CD4-positive, CD25-positive, alpha-beta regulatory T cell (primary cell): ENCODE data around the gene AVEN. TPM values are rescaled to one million over a fixed set of nuclear protein-coding genes. Genes with fewer than 3 reads are reported as not detected.

Source experiments
- ATAC-seq, 2 donors: fragments of 150-1000 bp; cut with Tn5 transposase; one replicate each; pipeline ENCODE4 v1.10.0; 2021; ENCODE audit warnings: low read depth in 2 of 2, moderate number of reproducible peaks in 2 of 2, moderate library complexity in 1 of 2
- DNase-seq, 3 donors: peaks; one replicate each; pipeline versions ENCODE4 v3.0.0 to v3.0.0-alpha.2; 2012 to 2022; ENCODE audit warnings: mixed read lengths in 1 of 3
- H3K27ac ChIP-seq: one replicate; pipeline ENCODE4 v1.7.0; 2013; ENCODE audit warnings: mild to moderate bottlenecking, low read length; ENCODE audit not compliant: insufficient read depth, poor library complexity, severe bottlenecking
- H3K27me3 ChIP-seq: one replicate; pipeline ENCODE4 v1.7.0; 2013; ENCODE audit warnings: low read length; ENCODE audit not compliant: control insufficient read depth, insufficient read depth
- H3K36me3 ChIP-seq: one replicate; pipeline ENCODE4 v1.7.0; 2013; ENCODE audit warnings: mild to moderate bottlenecking, low read length, moderate library complexity; ENCODE audit not compliant: control insufficient read depth, insufficient read depth
- H3K4me1 ChIP-seq: 2 replicates; pipeline ENCODE4 v1.7.0; 2013; ENCODE audit warnings: mild to moderate bottlenecking, low read length; ENCODE audit not compliant: insufficient read depth, control insufficient read depth, poor library complexity, severe bottlenecking
- H3K4me3 ChIP-seq: one replicate; pipeline ENCODE4 v1.7.0; 2013; ENCODE audit warnings: low read depth, mild to moderate bottlenecking, low read length, moderate library complexity
- H3K9me3 ChIP-seq, 2 experiments: 1 replicate in 1 of 2; 2 replicates in 1 of 2; pipeline ENCODE4 v1.7.0; 2013; ENCODE audit warnings: low read length in 2 of 2, mild to moderate bottlenecking in 1 of 2, moderate library complexity in 1 of 2; ENCODE audit not compliant: control insufficient read depth in 2 of 2
- H3K27ac Mint-ChIP-seq, 3 donors: one replicate each; pipeline ENCODE4 v1.8.0; 2020 to 2022; ENCODE audit warnings: mild to moderate bottlenecking in 3 of 3, mixed read lengths in 3 of 3, moderate library complexity in 2 of 3
- H3K27me3 Mint-ChIP-seq: one replicate; pipeline ENCODE4 v1.8.0; 2022; ENCODE audit warnings: mild to moderate bottlenecking, mixed read lengths
- H3K36me3 Mint-ChIP-seq: one replicate; pipeline ENCODE4 v1.8.0; 2020; ENCODE audit warnings: mixed read lengths
- H3K4me1 Mint-ChIP-seq, 4 donors: one replicate each; pipeline ENCODE4 v1.8.0; 2020 to 2022; ENCODE audit warnings: mixed read lengths in 4 of 4, mild to moderate bottlenecking in 1 of 4
- H3K4me3 Mint-ChIP-seq, 4 donors: one replicate each; pipeline ENCODE4 v1.8.0; 2020 to 2022; ENCODE audit warnings: mild to moderate bottlenecking in 4 of 4, mixed read lengths in 4 of 4, moderate library complexity in 3 of 4
- H3K9me3 Mint-ChIP-seq, 7 donors: one replicate each; pipeline ENCODE4 v1.8.0; 2020 to 2022; ENCODE audit warnings: mixed read lengths in 7 of 7, mild to moderate bottlenecking in 3 of 7, moderate library complexity in 2 of 7
- polyA plus RNA-seq, 4 donors: library from polyadenylated mRNA; unstranded; fragments of 300-500 nt; fragmentation: Illumina TruSeq; gene quantifications; one replicate each; pipeline ENCODE4 v1.2.3, GENCODE V29; 2021
- total RNA-seq: library from RNA; stranded (reverse); gene quantifications from one replicate; pipeline ENCODE4 v1.2.3, GENCODE V29; 2022

AVEN gene
- 9.5 TPM for total RNA-seq
- 10 to 100 TPM in 1 of 4 donors, 1 to 10 TPM in 3; 4.5 to 11.5 (median 7.8) TPM for polyA plus RNA-seq

- Histone ChIP-seq H3K9me3 (no peaks in the 10 kb centered on the region), H3K4me1 (peaks cover 16% of the 10 kb centered on the region), H3K27me3 (no peaks in the 10 kb centered on the region), H3K4me3 (peak within 1 kb of the TSS; percentile 94), H3K27ac (peak within 1 kb of the TSS; percentile 74), H3K36me3 (no peaks in the 10 kb centered on the region)
- Mint-ChIP-seq H3K4me1 (peaks cover 9 to 25% (median 13%) of the 10 kb centered on the region in 4 donors), H3K27ac (peak within 1 kb of the TSS; percentile 93 to 97 (median 95)), H3K9me3 (peaks cover 0 to 1% (median 0%) of the 10 kb centered on the region in 7 donors), H3K36me3 (no peaks in the 10 kb centered on the region), H3K27me3 (no peaks in the 10 kb centered on the region), H3K4me3 (peak within 1 kb of the TSS; percentile 86 to 98 (median 96))
- ATAC-seq = peak; percentile 71 to 73
- DNase-seq = peak; percentile 29 to 78 (median 61)
These were observed at the start of gene AVEN for GRCh38 chr15:34038871-34039789. TSS of gene AVEN (minus strand) at chr15:34039204. CDS start at chr15:34039046, 158 bp downstream.

DNA sequence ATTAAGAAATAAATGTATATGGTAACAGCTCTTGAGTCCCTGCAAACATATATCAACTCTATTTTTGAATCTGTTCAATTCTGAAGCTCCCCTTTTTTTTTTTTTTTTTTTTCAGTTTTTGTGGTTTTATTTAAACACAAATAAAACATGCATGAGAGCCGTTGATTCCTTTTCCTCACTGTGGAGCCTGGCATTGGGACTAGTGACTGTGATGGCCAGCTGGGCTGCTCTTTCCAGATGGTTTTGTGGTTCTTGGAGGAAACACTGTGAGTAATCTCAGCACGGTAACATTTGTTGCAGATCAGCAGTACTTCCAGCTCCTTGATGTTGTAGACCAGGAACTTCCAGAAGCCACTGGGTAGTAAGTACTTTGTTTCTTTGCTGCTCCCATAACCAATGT, 46.7 kb upstream of the AVEN start:
- Mint-ChIP-seq H3K27ac (no peak overlapping the region), H3K9me3 (no peaks in the 10 kb centered on the region), H3K4me3 (no peak overlapping the region), H3K36me3 (peaks cover 34% of the 10 kb centered on the region), H3K4me1 (peaks cover 0 to 7% (median 5%) of the 10 kb centered on the region in 4 donors), H3K27me3 (no peaks in the 10 kb centered on the region)
- H3K4me3 ChIP-seq = no peak overlapping the region
- no peaks in the 10 kb centered on the region for H3K9me3 ChIP-seq
- H3K36me3 ChIP-seq = peaks cover 61% of the 10 kb centered on the region
- H3K4me1 ChIP-seq = no peaks in the 10 kb centered on the region
- ATAC-seq = no peak
- no peaks in the 10 kb centered on the region for H3K27me3 ChIP-seq
- H3K27ac ChIP-seq = no peak overlapping the region
- DNase-seq = no peak

- H3K36me3 Mint-ChIP-seq = peaks cover 31% of the 10 kb centered on the region
- DNase-seq (no peak), ATAC-seq (no peak)
- no peak overlapping the region for H3K4me3 Mint-ChIP-seq
- Histone ChIP-seq H3K4me3 (no peak overlapping the region), H3K9me3 (no peaks in the 10 kb centered on the region), H3K27me3 (no peaks in the 10 kb centered on the region), H3K27ac (no peak overlapping the region), H3K36me3 (peaks cover 50% of the 10 kb centered on the region), H3K4me1 (no peaks in the 10 kb centered on the region)
- H3K27me3 Mint-ChIP-seq = no peaks in the 10 kb centered on the region
- H3K9me3 Mint-ChIP-seq = no peaks in the 10 kb centered on the region
- no peak overlapping the region for H3K27ac Mint-ChIP-seq
- H3K4me1 Mint-ChIP-seq = peaks cover 0 to 7% (median 2%) of the 10 kb centered on the region in 4 donors
These were observed 45.1 kb upstream of the AVEN start for GRCh38 chr15:34084086-34084485.

- no peaks in the 10 kb centered on the region for H3K27me3 ChIP-seq
- H3K36me3 Mint-ChIP-seq = peaks cover 13% of the 10 kb centered on the region
- no peaks in the 10 kb centered on the region for H3K9me3 Mint-ChIP-seq
- no peak overlapping the region for H3K4me3 Mint-ChIP-seq
- no peaks in the 10 kb centered on the region for H3K4me1 ChIP-seq
- no peaks in the 10 kb centered on the region for H3K9me3 ChIP-seq
- H3K36me3 ChIP-seq = peaks cover 15% of the 10 kb centered on the region
- H3K27ac Mint-ChIP-seq = peak overlapping the region in 1 of 3 donors; percentile 9
- ATAC-seq (no peak), DNase-seq (no peak)
- no peaks in the 10 kb centered on the region for H3K27me3 Mint-ChIP-seq
- no peak overlapping the region for H3K4me3 ChIP-seq
- H3K27ac ChIP-seq = no peak overlapping the region
- peaks cover 0 to 5% (median 0%) of the 10 kb centered on the region in 4 donors for H3K4me1 Mint-ChIP-seq
These were observed 40.9 kb upstream of the AVEN start for GRCh38 chr15:34079904-34080303.

GRCh38 chr15:34078900-34079299, 39.9 kb upstream of the AVEN start:
- no peak for DNase-seq
- H3K27ac Mint-ChIP-seq = no peak overlapping the region
- no peaks in the 10 kb centered on the region for H3K4me1 ChIP-seq
- H3K36me3 Mint-ChIP-seq = peaks cover 13% of the 10 kb centered on the region
- no peak for ATAC-seq
- no peaks in the 10 kb centered on the region for H3K9me3 Mint-ChIP-seq
- peaks cover 9% of the 10 kb centered on the region for H3K36me3 ChIP-seq
- H3K4me1 Mint-ChIP-seq = peaks cover 0 to 5% (median 0%) of the 10 kb centered on the region in 4 donors
- no peak overlapping the region for H3K4me3 ChIP-seq
- H3K27ac ChIP-seq = no peak overlapping the region
- H3K4me3 Mint-ChIP-seq = peak overlapping the region in 1 of 4 donors; percentile 47
- no peaks in the 10 kb centered on the region for H3K27me3 Mint-ChIP-seq
- H3K9me3 ChIP-seq = no peaks in the 10 kb centered on the region
- H3K27me3 ChIP-seq = no peaks in the 10 kb centered on the region

- Mint-ChIP-seq H3K4me1 (peaks cover 0 to 5% (median 0%) of the 10 kb centered on the region in 4 donors), H3K4me3 (no peak overlapping the region), H3K9me3 (no peaks in the 10 kb centered on the region), H3K27me3 (no peaks in the 10 kb centered on the region), H3K27ac (no peak overlapping the region), H3K36me3 (peaks cover 7% of the 10 kb centered on the region)
- no peak overlapping the region for H3K4me3 ChIP-seq
- H3K27me3 ChIP-seq = no peaks in the 10 kb centered on the region
- H3K9me3 ChIP-seq = no peaks in the 10 kb centered on the region
- DNase-seq (no peak), ATAC-seq (no peak)
- H3K27ac ChIP-seq = no peak overlapping the region
- no peaks in the 10 kb centered on the region for H3K36me3 ChIP-seq
- H3K4me1 ChIP-seq = no peaks in the 10 kb centered on the region
These were observed 37.8 kb upstream of the AVEN start for GRCh38 chr15:34076785-34077184.

GRCh38 chr15:34070003-34070402, 31.0 kb upstream of the AVEN start:
- ATAC-seq = no peak
- Mint-ChIP-seq H3K4me1 (no peaks in the 10 kb centered on the region), H3K9me3 (no peaks in the 10 kb centered on the region), H3K4me3 (no peak overlapping the region), H3K27ac (no peak overlapping the region), H3K36me3 (peaks cover 3% of the 10 kb centered on the region), H3K27me3 (no peaks in the 10 kb centered on the region)
- H3K4me1 ChIP-seq = no peaks in the 10 kb centered on the region
- H3K9me3 ChIP-seq = no peaks in the 10 kb centered on the region
- no peak for DNase-seq
- H3K27ac ChIP-seq = no peak overlapping the region
- H3K36me3 ChIP-seq = no peaks in the 10 kb centered on the region
- no peaks in the 10 kb centered on the region for H3K27me3 ChIP-seq
- no peak overlapping the region for H3K4me3 ChIP-seq
